Measurements from ENCODE around the gene CD300LF.

GRCh38 chr17:74759941-74760340, 47.2 kb upstream of the CD300LF start:
- TF ChIP-seq CTCF (IDR thresholded peaks at IDR 0.05; ENCODE audit: insufficient read depth, low read length, poor library complexity, severe bottlenecking): no peak
- TF ChIP-seq EZH2phosphoT487 (conservative IDR thresholded peaks at IDR 0.05; ENCODE audit: low read length): no peak

All from SU-DHL-6 (cell line).